NCI-H526 treated with DMSO at 0.1 percent for 48 hours (cell line): Measurements from ENCODE around the gene PIAS2.
"Not testable (repeated sequence)": the region's sequence is repeated elsewhere in the genome, so short reads cannot be mapped to it uniquely, and the experiment has no call there.

ENCODE experiments used
- DNase-seq: peaks from one replicate; lab custom pipeline; 2025; lab: John Stamatoyannopoulos, UW

Gene PIAS2

DNA sequence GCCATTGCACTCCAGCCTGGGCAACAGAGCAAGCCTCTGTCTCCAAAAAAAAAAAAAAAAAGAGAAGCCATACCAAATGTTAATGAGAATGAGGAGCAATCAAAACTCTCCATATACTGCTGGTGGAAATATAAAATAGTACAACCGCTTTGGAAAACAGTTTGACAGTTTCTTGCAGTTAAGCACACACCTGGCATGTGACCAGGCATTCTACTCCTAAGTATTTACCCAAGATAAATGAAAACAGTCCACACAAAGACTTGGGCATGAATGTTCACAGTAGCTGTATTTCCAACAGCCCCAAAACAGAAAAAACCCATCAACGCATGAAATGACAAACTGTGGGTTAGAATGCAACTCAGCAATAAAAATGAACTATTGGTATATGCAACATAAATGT is 84.5 kb downstream of the PIAS2 start:
- DNase-seq: no peak

DNA sequence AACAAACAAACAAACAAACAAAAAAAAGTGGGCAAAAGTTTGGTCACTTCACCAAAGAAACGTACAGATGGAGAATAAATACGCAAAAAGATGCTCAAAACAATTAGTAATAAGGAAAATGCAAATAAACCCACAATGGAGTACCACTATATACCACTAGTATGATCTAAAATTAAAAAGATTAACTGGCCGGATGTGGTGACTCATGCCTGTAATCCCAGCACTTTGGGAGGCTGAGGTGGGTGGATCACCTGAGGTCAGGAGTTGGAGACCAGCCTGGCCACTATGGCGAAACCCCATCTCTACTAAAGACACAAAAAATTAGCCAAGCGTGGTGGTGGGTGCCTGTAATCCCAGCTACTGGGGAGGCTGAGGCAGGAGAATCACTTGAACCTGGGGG is 84.9 kb downstream of the PIAS2 start:
- not testable (repeated sequence) for DNase-seq

- DNase-seq: no peak
Observed at GRCh38 chr18:46831434-46831833, 85.9 kb downstream of the PIAS2 start.

DNA sequence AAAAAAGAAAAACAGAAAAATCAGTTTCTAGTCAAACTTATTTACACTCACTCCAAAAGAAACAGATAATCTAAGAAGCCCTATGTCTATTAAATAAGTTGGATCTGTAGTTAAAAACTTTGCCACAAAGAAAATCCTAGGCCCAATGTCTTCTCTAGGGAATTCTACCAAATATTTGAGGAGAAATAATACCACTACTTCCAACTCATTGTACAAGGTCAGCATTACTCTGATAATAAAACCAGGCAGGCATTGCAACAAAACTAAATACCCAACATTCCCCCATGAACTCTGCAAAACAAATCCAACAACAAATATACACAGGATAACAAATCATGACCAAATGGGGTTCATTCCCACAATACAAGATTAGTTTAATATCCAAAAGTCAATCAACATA is 86.7 kb downstream of the PIAS2 start:
- no peak for DNase-seq

- no peak for DNase-seq
Observed at GRCh38 chr18:46829947-46830346, 87.4 kb downstream of the PIAS2 start.

DNA sequence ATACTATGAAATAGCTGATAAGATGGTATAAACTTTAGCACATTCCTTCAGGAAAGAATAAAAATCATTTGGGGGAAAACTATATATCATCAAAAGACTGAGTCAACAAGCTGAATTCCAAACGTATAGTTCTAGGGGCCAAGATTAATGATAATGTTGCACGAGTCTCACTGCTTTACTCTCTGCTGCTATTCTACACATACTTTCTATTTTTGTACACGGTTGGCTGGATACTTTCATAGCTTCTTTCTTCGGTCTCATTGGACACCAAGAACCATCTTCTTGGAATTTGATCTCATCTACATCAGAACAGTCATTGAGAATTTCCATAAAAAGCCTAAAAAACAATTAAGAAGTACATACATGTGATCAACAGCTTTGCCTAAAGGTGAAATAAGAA is 87.8 kb downstream of the PIAS2 start:
- no peak for DNase-seq

- no peak for DNase-seq
Observed at GRCh38 chr18:46821856-46822711, 95.2 kb downstream of the PIAS2 start.

DNA sequence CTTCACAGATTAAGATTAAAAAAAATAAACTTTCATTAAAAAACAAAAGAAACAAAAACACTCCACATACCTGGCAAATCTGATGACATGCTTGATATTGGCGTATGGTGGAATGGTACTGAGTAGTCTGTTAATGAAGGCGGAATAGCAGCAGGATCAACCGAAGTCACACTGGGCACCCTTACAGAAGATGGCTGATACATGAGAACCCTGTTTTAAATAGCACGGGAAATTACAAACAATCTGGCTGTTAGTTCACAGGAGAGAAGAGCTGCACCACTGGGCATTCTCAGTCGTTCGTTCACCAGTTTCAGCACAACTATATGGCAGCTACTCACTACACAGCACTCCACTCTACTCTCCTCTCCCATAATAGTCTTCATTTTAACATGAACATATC is 96.4 kb downstream of the PIAS2 start:
- DNase-seq: no peak

GRCh38 chr18:46815661-46816060 is 101.6 kb downstream of the PIAS2 start:
- no peak for DNase-seq

GRCh38 chr18:46814399-46814798 is 102.9 kb downstream of the PIAS2 start:
- no peak for DNase-seq

GRCh38 chr18:46812311-46812710 is 105.0 kb downstream of the PIAS2 start:
- no peak for DNase-seq

DNA sequence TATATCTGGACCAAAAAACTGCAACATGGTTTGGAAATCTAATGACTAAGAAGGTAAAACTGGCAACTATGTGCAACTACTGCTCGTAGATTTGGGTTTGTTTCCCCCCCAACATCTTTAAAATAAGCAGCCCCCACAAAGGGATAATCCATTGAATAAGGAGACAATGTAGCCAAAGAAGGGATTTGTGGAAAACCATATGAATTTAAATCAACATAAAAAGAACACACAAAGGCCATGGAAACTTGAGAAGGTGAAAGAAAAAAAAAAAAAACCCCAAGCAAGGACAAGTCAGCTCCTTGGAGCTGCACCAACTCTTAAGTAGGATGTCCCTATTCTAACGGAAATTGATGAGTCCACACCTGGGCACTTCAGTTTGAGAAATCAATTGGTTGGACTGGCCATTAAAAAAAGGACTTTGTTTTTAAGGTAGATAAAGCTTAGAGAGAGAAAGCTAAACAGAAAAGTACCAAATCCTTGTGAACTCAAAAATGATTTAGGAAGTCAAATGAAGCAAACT is 106.8 kb downstream of the PIAS2 start:
- no peak for DNase-seq

DNA sequence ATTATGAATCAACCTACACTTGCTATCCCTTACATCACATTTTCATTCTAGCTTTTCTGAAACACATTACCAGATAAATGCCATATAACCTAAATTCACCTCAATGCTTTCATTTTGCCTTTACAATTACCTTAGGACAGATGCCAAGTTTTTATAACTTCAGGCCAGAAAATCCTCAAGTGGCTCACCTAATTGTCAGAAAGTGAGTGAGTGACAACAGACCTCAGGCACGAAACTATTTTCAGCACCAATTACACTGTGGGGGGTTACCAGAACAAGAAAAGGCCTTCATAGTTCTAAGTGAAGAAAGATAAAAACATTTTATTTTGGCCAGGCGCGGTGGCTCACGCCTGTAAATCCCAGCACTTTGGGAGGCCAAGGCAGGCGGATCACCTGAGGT is 108.2 kb downstream of the PIAS2 start:
- DNase-seq: no peak

DNA sequence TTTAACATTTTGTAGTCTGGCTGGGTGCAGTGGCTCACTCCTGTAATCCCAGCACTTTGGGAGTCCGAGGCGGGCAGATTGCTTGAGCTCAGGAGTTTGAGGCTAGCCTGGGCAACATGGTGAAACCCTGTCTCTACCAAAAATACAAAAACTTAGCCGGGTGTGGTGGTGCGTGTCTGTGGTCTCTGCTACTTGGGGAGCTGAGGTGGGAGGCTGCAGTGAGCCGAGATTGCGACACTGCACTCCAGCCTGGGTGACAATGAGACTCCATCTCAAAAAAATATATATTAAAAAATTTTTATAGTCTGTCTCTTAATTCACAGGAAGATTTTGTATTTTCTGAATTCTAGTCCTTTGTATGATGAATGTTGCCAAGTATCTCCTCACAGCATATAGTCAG is 121.4 kb downstream of the PIAS2 start:
- DNase-seq: not testable (repeated sequence)

DNA sequence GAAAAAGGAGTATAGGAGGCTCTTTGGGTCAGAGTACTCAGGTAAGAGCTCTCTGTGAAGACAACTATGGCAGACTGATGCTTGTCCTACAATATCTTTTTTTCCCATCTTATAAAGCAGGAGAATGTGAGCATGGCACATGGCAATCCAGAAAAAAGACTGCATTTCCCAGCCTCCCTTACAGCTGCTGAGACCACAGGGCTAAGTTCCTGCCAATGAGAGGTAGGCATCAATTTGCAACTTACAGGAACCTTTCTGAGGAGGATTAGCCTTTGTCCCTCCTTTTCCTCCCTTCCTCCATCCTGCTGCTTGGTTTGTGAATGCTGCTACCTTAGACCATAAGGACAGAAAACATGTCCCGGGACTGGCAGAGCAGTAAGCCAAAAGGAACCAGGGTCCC is 122.7 kb downstream of the PIAS2 start:
- no peak for DNase-seq

DNA sequence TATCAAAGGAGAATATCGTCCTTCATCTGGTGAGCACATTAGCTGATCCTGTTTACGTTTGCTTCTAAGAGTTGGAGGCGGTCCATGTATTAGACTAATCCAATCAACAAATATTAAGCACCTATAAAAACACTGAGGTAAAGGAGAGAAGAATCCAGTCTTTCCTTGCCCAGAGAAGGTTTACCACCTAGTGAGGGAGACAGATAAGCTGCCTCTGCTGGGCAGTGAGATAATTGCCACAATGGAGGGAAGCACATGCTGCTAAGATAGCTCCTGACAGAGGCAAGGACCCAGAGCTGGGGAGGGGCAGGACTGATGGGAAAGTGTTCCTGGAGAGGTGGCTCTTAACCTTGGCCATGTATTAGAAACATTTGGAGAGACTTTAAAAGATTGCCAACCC is 123.7 kb downstream of the PIAS2 start:
- no peak for DNase-seq

GRCh38 chr18:46789088-46789487 is 128.2 kb downstream of the PIAS2 start:
- no peak for DNase-seq

- DNase-seq: no peak
Observed at GRCh38 chr18:46787674-46788073, 129.6 kb downstream of the PIAS2 start.

GRCh38 chr18:46772357-46772756 is 144.9 kb downstream of the PIAS2 start:
- DNase-seq: no peak

- DNase-seq: no peak
Observed at GRCh38 chr18:46771141-46771540, 146.2 kb downstream of the PIAS2 start.

DNA sequence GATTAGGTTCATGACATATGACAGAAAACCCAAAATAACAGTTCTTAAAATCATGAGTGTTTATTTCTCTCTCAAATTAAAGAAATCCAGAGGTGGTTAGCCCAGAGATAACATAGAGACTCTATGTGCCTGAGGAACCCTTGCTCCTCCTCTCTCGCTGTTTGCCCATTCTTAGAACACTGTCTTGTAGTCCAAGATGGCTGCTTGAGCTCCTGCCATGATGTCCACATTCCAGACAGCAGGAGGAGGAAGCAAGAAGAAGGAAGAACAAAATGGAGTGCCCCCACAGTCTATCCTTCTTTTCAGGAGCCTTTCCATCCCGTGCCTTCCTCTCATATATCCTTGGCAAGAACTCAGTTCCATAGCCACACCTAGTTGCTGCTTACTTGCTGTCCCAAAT is 146.6 kb downstream of the PIAS2 start:
- DNase-seq: no peak

DNA sequence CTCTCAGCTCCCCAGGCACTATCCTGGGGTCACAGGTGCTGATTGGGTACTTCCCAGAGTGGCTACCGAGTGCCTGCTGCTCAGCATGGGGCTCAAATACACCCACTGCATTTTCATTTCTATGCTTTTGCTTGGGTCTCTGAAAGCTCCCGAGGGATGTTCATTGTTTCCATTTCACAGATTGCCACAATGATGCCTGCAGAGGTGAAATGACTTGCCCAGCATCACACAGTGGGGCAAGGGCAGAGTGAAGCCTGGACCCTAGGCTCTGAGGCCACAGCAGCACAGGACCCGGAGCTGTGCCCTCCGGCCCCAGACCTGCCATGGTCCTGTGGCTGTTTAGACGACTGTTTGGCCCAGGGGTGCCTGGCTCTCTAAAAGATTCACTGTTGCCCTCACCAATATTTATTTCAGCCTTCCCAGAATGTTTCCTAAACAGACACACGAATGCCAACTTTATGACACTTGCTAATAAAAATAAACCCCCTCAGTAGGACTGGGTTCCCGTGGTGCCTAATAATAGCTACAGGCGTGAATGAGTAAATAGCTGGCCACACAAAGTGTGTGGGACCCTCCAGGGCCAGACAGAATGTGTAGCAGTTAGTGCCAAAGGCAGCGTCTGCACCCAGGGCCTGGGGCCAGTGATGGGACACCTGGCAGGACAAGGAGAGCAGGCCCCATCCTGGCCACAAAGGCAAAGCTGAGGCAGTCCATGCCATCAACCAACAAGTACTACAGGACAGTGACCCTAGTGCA is 149.0 kb downstream of the PIAS2 start:
- no peak for DNase-seq

DNA sequence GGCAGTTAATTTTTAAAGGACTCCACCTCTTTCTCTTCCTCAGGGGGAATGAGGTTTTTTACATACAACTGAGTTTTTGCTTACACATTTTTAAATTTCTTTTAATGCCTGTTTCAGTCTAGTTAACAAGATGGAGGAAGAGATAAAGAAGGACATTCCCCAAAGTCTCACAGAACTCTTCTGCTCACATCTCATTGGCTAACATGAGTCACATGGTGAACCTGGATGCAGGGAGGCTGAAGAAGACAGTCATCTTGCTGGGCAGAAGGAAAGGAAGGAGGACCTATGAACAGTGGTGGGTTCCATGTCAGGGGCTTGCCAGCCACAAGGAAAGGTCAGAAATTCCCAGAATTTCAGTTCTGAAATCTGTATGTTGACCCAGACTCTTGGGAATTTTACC is 150.1 kb downstream of the PIAS2 start:
- no peak for DNase-seq
